Measurements from ENCODE around the gene ABHD2.
A peak's percentile ranks its signal among the peaks of the same experiment; 100 is the strongest.

The ABHD2 gene

DNA sequence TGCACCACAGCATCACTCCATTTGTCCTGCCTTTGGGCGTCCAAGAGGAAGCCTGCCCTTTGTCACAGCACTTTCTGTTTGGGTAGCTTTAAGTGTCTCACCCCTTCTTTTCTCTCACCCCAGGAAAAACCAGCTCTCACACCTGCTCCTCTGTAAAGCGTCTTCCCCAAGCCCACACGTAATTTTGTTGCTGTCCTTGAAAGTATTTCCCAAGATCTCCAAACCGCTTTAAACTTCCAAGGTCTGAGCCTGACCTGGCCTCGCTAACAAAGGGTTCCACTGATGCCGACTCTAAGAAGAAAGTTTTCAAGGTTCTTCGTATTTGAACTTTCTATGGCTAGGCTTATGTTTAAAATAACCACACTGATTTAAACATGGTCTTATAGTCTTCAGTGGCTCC lies 5.3 kb downstream of the ABHD2 start:
- Mint-ChIP-seq H3K27ac (peak overlapping the region; percentile 10 to 35 (median 35)), H3K4me1 (peaks cover 65% of the 10 kb centered on the region), H3K4me3 (peak overlapping the region in 2 of 3 experiments; percentile 11 to 31), H3K9me3 (no peaks in the 10 kb centered on the region), H3K36me3 (ENCODE audit: low read depth) (peaks cover 5% of the 10 kb centered on the region), H3K27me3 (ENCODE audit: low read depth) (no peaks in the 10 kb centered on the region)
- TF ChIP-seq, protein P1, sequence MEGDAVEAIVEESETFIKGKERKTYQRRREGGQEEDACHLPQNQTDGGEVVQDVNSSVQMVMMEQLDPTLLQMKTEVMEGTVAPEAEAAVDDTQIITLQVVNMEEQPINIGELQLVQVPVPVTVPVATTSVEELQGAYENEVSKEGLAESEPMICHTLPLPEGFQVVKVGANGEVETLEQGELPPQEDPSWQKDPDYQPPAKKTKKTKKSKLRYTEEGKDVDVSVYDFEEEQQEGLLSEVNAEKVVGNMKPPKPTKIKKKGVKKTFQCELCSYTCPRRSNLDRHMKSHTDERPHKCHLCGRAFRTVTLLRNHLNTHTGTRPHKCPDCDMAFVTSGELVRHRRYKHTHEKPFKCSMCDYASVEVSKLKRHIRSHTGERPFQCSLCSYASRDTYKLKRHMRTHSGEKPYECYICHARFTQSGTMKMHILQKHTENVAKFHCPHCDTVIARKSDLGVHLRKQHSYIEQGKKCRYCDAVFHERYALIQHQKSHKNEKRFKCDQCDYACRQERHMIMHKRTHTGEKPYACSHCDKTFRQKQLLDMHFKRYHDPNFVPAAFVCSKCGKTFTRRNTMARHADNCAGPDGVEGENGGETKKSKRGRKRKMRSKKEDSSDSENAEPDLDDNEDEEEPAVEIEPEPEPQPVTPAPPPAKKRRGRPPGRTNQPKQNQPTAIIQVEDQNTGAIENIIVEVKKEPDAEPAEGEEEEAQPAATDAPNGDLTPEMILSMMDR (IDR thresholded peaks at IDR 0.05; ENCODE audit: unreplicated experiment in 3 of 3), result no peak

DNA sequence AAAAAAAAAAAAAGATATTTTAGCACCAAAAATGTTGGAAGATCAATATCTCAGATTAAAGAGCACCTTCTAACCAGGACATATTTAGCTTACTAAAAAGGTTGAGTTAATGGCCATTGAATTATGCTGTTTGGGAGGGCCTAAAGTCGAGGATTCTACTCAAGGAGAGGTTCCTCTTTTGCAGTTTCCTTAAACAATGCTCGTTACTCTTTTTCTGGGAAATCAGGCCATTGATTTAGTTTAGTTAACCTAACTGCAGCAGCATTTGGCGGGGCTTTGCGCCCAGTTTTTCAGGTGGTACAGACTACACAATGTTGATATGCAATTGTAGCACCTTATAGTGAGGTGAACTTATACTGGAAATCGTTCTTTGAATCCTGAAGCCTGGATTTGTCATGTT lies 6.8 kb downstream of the ABHD2 start:
- TF ChIP-seq, protein P1 (IDR thresholded peaks at IDR 0.05; ENCODE audit: unreplicated experiment in 3 of 3), result no peak
- Mint-ChIP-seq H3K36me3 (ENCODE audit: low read depth) (peaks cover 5% of the 10 kb centered on the region), H3K27ac (no peak overlapping the region), H3K4me3 (no peak overlapping the region), H3K27me3 (ENCODE audit: low read depth) (no peaks in the 10 kb centered on the region), H3K9me3 (no peaks in the 10 kb centered on the region), H3K4me1 (peaks cover 60% of the 10 kb centered on the region)

DNA sequence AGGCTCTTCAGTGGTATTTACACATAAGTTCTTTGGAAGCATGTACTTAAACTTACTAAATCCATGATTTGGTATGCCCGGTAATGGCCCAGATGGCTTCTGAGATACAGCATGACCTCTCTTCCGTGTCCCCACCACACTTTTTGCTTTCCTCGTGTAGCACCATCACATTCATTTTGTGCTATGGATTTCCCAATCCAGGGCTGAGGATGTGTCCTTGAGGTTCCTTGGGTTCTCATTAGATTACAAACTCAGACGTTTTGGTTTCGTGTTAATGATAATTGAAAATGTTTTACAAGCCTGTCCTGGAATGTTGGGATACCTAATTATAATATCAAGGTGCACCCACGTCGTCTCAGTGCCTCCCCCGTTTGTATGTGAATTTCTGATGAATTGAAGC lies 7.3 kb downstream of the ABHD2 start:
- Mint-ChIP-seq H3K4me3 (no peak overlapping the region), H3K27ac (no peak overlapping the region)
- TF ChIP-seq, protein P1 (IDR thresholded peaks at IDR 0.05; ENCODE audit: unreplicated experiment in 3 of 3), result no peak

DNA sequence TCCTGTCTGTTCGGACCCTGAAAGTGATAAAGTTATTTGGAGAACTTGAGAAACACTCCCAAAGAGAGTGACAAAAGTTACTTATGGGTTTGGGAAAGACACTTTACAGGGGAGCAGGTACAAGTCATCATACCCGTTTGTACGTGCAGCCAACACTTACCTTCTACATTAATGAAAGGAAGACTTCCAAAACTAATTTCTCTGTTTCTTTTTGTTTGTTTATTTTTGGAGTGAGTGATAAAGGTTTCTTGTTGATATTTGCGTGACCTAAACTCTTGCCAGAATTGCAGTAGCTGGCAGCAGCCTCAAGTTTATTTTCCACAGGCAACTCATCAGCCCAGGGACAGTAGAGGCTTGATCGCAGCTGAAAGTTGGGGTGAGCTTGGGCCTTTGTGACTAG lies 8.4 kb downstream of the ABHD2 start:
- H3K36me3 Mint-ChIP-seq (ENCODE audit: low read depth), result peaks cover 5% of the 10 kb centered on the region
- peaks cover 53% of the 10 kb centered on the region for H3K4me1 Mint-ChIP-seq
- H3K9me3 Mint-ChIP-seq, result no peaks in the 10 kb centered on the region
- H3K4me3 Mint-ChIP-seq, result no peak overlapping the region
- peak overlapping the region in 1 of 3 experiments; percentile 3 for H3K27ac Mint-ChIP-seq
- no peaks in the 10 kb centered on the region for H3K27me3 Mint-ChIP-seq (ENCODE audit: low read depth)
- TF ChIP-seq, protein P1 (IDR thresholded peaks at IDR 0.05; ENCODE audit: unreplicated experiment in 3 of 3), result no peak

More for the DNA sequence above, 7.3 kb downstream of the ABHD2 start:
- Mint-ChIP-seq H3K4me1 (peaks cover 55% of the 10 kb centered on the region), H3K36me3 (ENCODE audit: low read depth) (peaks cover 5% of the 10 kb centered on the region), H3K27me3 (ENCODE audit: low read depth) (no peaks in the 10 kb centered on the region), H3K9me3 (no peaks in the 10 kb centered on the region)

DNA sequence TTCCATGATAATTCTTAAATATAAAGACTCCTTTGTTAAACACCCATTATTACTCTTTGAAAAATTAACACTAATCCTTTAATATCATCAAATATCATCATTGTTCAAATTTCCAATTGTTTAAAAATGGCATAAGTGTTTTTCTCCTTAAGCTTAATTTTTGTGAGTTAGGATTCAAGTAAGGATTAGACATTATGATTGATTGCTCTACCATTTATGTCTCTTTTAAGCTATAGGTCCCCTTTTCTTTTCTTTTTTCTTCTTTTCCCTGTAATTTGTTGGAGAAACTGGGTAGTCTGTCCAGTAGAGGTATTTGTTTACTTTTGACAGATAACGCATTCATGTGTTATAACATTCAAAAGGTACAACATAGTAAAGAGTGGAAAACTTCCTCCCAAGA lies 9.1 kb downstream of the ABHD2 start:
- peaks cover 53% of the 10 kb centered on the region for H3K4me1 Mint-ChIP-seq
- H3K27me3 Mint-ChIP-seq (ENCODE audit: low read depth), result no peaks in the 10 kb centered on the region
- peaks cover 9% of the 10 kb centered on the region for H3K36me3 Mint-ChIP-seq (ENCODE audit: low read depth)
- no peak overlapping the region for H3K4me3 Mint-ChIP-seq
- TF ChIP-seq, protein P1 (IDR thresholded peaks at IDR 0.05; ENCODE audit: unreplicated experiment in 3 of 3), result no peak
- peak overlapping the region in 1 of 3 experiments; percentile 3 for H3K27ac Mint-ChIP-seq
- no peaks in the 10 kb centered on the region for H3K9me3 Mint-ChIP-seq

DNA sequence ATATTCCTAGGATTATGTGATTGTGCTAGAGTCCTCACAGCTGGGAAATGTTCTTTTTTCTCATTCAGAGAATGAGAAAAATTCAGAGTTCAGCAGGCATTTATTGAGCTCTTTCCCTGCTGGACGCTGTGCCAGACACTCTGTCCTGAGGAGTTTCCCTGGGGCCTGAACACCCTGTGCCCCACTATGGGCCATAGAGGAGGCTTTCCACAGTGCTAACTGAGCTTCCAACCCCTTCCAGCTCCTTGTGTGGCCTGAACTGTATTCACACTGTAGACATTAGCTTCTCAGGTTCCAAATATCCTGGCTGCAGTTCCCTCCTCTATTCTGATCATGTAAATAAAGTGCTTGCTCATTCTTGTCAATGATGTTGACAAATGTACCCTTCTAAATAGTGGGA lies 10.0 kb downstream of the ABHD2 start:
- Mint-ChIP-seq H3K9me3 (no peaks in the 10 kb centered on the region), H3K36me3 (ENCODE audit: low read depth) (peaks cover 12% of the 10 kb centered on the region), H3K27me3 (ENCODE audit: low read depth) (no peaks in the 10 kb centered on the region), H3K27ac (peak overlapping the region in 2 of 3 experiments; percentile 3 to 8), H3K4me3 (no peak overlapping the region), H3K4me1 (peaks cover 54% of the 10 kb centered on the region)
- TF ChIP-seq, protein P1 (IDR thresholded peaks at IDR 0.05; ENCODE audit: unreplicated experiment in 3 of 3), result no peak
